ENCODE results near the gene INAFM2. TPM values are rescaled to one million over a fixed set of nuclear protein-coding genes. Genes with fewer than 3 reads are reported as not detected.
A peak's percentile ranks its signal among the peaks of the same experiment; 100 is the strongest.

INAFM2 gene
- total RNA-seq, 6 donors from 2014 or later: 15.7 to 36.2 (median 25.6) TPM

- H3K4me1 ChIP-seq: peaks cover 13 to 17% (median 14%) of the 10 kb centered on the region in 4 donors
- H3K36me3 ChIP-seq: no peaks in the 10 kb centered on the region
- DNase-seq: peak in 1 of 2 donors; percentile 52
Observed at GRCh38 chr15:40366457-40367370, 43.2 kb downstream of the INAFM2 start.

GRCh38 chr15:40367371-40367685 lies 43.8 kb downstream of the INAFM2 start:
- WGBS, 2 donors: 74 to 81% methylated on average over 5 of the region's 5 CpGs
- H3K36me3 ChIP-seq: no peaks in the 10 kb centered on the region
- peak overlapping the region in 2 of 4 donors; percentile 71 to 73 for H3K27ac ChIP-seq
- DNase-seq: no peak
- TF ChIP-seq EP300 (IDR thresholded peaks at IDR 0.05): no peak
- no peak for ATAC-seq (ENCODE audit: low FRiP score in 2 of 2)
- no peaks in the 10 kb centered on the region for H3K9me3 ChIP-seq
- peak overlapping the region in 3 of 4 donors; percentile 38 to 53 (median 52) for H3K4me3 ChIP-seq
- H3K27me3 ChIP-seq: no peaks in the 10 kb centered on the region
- H3K4me1 ChIP-seq: peaks cover 13 to 19% (median 14%) of the 10 kb centered on the region in 4 donors

More at GRCh38 chr15:40366457-40367370, 43.2 kb downstream of the INAFM2 start:
- WGBS, 2 donors: 90 to 97% methylated on average over 4 to 14 of the region's 14 CpGs
- TF ChIP-seq EP300 (IDR thresholded peaks at IDR 0.05) (no peak), CTCF (IDR thresholded peaks at IDR 0.05) (no peak), POLR2AphosphoS5 (IDR thresholded peaks at IDR 0.05) (no peak), POLR2A (IDR thresholded peaks at IDR 0.05) (no peak)
- ATAC-seq (ENCODE audit: low FRiP score in 2 of 2): no peak
- Histone ChIP-seq H3K27me3 (no peaks in the 10 kb centered on the region), H3K4me3 (no peak overlapping the region), H3K9me3 (no peaks in the 10 kb centered on the region), H3K27ac (peak overlapping the region in 2 of 4 donors; percentile 71 to 73)

- WGBS, 2 donors: 9 to 13% methylated on average over 10 to 12 of the region's 91 CpGs
- DNase-seq (peak; percentile 95 to 97), ATAC-seq (ENCODE audit: low FRiP score in 2 of 2) (peak; percentile 91 to 93)
- Histone ChIP-seq H3K9me3 (no peaks in the 10 kb centered on the region), H3K36me3 (no peaks in the 10 kb centered on the region), H3K27me3 (no peaks in the 10 kb centered on the region), H3K4me1 (peaks cover 14 to 22% (median 18%) of the 10 kb centered on the region in 4 donors), H3K4me3 (peak overlapping the region in 3 of 4 donors; percentile 38 to 53 (median 52)), H3K27ac (peak overlapping the region in 3 of 4 donors; percentile 50 to 73 (median 71))
- TF ChIP-seq CTCF (IDR thresholded peaks at IDR 0.05) (peak; percentile 93 to 100 (median 100)), EP300 (IDR thresholded peaks at IDR 0.05) (no peak), POLR2AphosphoS5 (IDR thresholded peaks at IDR 0.05) (peak in 1 of 2 donors; percentile 21)
Observed at GRCh38 chr15:40367686-40368611, 44.5 kb downstream of the INAFM2 start.

- ATAC-seq (ENCODE audit: low FRiP score in 2 of 2) (no peak), DNase-seq (peak in 1 of 2 donors; percentile 70)
- peaks cover 14 to 24% (median 20%) of the 10 kb centered on the region in 4 donors for H3K4me1 ChIP-seq
- no peak overlapping the region for H3K4me3 ChIP-seq
- TF ChIP-seq CTCF (IDR thresholded peaks at IDR 0.05): no peak
- TF ChIP-seq POLR2AphosphoS5 (IDR thresholded peaks at IDR 0.05): no peak
- no peak for TF ChIP-seq POLR2A (IDR thresholded peaks at IDR 0.05)
- TF ChIP-seq EP300 (IDR thresholded peaks at IDR 0.05): no peak
- H3K27me3 ChIP-seq: no peaks in the 10 kb centered on the region
- H3K9me3 ChIP-seq: no peaks in the 10 kb centered on the region
- 93 to 95% methylated on average over 18 to 24 of the region's 24 CpGs for WGBS, 2 donors
- H3K36me3 ChIP-seq: no peaks in the 10 kb centered on the region
- H3K27ac ChIP-seq: no peak overlapping the region
Observed at GRCh38 chr15:40368719-40369473, 45.4 kb downstream of the INAFM2 start.
